GM21367 (cell line): ENCODE measurements around the gene TMEM40.
"Not testable (repeated sequence)": the region's sequence is repeated elsewhere in the genome, so short reads cannot be mapped to it uniquely, and the experiment has no call there.

Source experiments
- ATAC-seq: cut with Tn5 transposase; IDR thresholded peaks from one replicate; pipeline ENCODE4 v1.9.1; 2021; ENCODE audit not compliant: unreplicated experiment

The TMEM40 gene

GRCh38 chr3:12777171-12777570 lies 18.1 kb upstream of the TMEM40 start:
- no peak for ATAC-seq

GRCh38 chr3:12775970-12776369 lies 16.9 kb upstream of the TMEM40 start:
- ATAC-seq = not testable (repeated sequence)

- no peak for ATAC-seq
Measured at GRCh38 chr3:12775226-12775625, 16.2 kb upstream of the TMEM40 start.

DNA sequence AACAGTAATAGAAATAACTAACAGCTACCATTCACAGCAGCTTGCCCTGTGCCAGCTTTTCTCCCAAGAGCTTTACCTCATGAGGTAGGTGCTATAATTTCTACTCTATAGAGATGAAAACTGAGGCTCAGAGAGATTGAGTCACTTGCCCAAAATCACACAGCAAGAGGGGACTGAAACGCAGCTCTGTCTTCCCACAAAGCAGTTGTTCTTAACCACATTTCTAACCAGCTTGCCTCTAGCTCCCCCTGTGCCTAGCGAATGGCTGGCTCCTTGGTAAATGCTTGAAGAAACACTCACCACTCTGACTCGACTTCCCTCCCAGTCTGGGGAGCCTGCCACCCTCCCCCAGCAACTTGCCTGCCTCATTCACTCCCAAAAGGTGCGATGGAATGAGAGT lies 15.6 kb upstream of the TMEM40 start:
- ATAC-seq = no peak

GRCh38 chr3:12773710-12774086 lies 14.6 kb upstream of the TMEM40 start:
- ATAC-seq = no peak

DNA sequence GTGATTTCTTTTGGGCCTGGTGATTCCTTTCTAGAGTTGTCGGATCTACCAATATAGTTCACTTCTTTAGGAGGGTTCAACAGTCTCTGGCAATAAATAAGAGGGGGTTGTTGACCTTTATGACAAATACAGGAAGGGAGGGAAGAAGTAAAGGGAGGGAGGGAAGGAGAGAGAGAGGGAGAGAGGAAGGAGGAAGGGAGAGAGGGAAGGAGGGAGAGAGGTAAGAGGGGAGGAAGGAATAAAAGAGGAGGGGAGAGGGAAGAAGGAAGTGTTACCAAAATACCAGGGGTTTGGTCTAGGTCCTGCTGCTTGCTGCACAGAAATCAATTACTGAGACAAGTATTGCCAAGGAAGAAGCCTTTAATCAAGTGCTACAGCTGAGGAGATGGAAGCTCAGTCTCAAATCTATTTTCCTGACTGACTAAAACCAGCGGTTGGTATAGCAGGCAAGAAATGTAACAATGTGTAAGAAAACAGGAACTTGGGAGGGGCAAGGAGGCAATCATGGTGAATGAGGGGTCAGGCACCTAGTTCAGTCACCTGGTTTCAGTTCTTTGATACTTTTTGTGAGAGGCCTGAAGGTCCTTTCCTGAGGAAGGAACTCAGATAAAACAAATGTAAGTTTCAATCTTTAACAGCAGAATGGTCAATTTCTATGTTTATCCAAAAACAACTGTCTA lies 14.1 kb upstream of the TMEM40 start:
- no peak for ATAC-seq

GRCh38 chr3:12772462-12772861 lies 13.4 kb upstream of the TMEM40 start:
- no peak for ATAC-seq

GRCh38 chr3:12771236-12771635 lies 12.2 kb upstream of the TMEM40 start:
- ATAC-seq = no peak

DNA sequence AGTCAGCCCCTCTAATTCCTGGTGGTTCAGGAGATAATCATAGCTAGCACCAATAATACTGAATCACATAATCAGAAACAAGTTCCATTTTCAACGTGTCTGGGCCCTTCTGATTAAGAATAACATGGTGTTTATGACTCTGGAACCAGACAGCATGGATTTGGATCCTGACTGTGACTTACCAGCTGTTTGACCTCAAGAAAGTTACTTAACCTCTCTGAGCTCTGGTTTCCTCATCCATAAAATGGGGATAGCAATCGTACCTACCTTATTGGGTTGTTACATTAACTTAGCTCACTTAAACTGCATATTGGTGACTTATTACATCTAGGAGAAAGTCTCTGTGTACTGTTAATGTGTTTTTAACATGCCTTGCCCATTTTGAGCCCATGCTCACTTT lies 10.7 kb upstream of the TMEM40 start:
- ATAC-seq = no peak

GRCh38 chr3:12768579-12769527 lies 9.8 kb upstream of the TMEM40 start:
- no peak for ATAC-seq

DNA sequence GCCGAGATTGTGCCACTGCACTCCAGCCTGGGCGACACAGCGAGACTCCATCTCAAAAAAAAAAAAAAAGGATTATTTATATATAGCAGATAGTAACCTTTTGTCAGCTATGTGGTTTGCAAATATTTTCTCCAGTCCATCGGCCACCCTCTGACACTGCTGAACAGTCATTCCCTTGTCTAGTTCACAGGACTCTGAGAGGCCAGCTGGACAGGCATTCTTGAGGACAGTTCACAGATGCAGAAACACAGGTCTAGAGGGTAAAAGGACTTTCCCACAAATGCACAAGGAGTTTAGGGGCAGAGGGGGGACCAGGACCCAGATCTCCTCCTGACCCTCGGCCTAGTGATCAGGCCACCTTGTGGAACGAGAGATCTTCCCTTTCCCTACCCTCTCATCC lies 7.5 kb upstream of the TMEM40 start:
- ATAC-seq = no peak

- ATAC-seq = no peak
Measured at GRCh38 chr3:12764171-12764776, 5.2 kb upstream of the TMEM40 start.

GRCh38 chr3:12759693-12760565 lies 870 bp upstream of the TMEM40 start:
- ATAC-seq = no peak

DNA sequence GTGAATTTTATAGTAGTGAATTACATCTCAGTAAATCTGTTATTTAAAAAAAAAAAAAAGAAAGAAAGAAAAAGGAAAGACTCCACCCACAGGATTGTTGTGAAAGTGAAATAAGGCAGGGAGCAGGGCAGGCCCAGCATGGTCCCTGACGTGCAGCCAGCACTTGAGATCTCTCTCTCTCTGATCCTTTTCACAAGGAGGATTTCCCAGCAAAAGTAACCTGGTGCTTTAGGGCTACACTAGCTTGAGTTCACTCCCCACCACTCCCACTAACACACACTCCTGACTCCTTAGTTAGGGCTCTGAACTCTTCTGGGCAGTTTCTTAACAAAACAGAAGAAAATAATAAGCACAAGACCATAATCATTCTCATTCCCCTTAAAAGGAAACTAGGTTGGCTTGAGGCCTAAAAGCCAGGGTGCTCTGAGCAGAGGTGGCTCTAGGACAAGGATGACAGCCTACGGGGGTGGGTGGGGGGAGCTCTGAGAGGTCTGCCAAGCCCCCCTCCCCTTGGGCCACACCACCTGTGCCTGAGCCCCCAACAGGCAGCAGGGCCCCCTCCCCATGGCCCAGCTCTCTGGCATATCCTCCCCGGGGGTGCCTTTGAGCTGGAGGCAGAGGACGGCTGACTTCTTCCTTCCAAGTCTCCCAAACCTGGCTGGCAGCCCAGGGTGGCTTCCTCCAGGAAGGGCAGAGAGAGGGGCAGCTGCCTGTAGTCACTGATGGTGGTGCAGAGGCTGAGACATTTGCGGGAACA lies 856 bp downstream of the TMEM40 start:
- ATAC-seq = no peak

GRCh38 chr3:12756635-12757034 lies 2.4 kb downstream of the TMEM40 start:
- ATAC-seq = no peak

DNA sequence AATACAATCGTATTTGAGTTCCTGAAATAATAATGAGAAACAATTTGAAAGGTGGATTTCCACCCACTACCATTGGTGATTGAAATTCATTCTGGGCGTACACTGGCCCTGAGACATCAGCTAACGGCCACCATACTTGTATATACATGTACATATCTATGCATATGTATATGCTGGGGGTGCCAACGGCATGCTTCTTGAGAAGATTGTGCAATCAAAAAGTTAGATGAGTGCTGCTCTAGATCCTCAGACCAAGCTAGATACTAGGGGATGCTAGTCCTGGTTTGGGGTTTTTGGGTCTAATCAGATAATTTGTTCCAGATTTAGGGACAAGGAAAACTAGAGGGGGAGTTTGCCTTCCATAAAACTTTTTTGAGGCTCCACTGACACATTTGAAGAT lies 2.9 kb downstream of the TMEM40 start:
- ATAC-seq = no peak

DNA sequence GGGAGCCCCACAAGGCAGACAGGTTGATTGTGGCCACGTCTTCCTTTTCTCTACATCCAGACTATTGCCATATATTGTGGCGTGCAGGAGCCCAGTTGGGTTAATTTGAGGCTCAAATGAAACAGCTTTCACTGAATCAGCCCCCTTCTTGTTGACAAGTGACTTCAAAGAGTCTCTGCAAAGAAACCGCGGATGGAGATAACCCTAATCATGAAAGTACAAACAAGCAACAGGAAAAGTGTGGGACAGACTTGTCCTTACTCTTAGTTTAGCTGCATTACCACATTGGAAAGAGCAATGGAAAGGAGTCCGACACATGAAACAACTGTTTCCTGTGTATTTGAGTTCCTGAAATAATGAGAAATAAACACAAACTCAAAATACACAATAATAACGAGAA lies 3.3 kb downstream of the TMEM40 start:
- ATAC-seq = no peak

DNA sequence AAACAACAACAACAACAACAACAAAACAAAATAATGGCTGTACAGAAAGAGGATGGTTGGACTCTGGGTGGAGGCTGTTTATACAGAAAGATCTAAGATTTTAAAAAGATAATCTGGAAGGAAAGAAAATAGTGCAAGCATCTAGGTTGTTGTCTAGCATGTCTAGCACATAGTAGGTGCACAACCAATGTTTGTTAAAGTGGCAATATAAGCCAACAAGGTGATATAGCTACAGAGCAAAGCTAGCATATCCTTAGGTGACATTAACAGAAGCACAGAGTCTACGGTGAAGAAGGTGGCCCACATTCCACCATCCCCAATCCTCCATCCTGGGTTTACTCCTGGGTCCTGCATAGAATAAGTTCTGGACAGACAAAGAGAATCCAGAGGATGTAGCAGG lies 4.7 kb downstream of the TMEM40 start:
- no peak for ATAC-seq

DNA sequence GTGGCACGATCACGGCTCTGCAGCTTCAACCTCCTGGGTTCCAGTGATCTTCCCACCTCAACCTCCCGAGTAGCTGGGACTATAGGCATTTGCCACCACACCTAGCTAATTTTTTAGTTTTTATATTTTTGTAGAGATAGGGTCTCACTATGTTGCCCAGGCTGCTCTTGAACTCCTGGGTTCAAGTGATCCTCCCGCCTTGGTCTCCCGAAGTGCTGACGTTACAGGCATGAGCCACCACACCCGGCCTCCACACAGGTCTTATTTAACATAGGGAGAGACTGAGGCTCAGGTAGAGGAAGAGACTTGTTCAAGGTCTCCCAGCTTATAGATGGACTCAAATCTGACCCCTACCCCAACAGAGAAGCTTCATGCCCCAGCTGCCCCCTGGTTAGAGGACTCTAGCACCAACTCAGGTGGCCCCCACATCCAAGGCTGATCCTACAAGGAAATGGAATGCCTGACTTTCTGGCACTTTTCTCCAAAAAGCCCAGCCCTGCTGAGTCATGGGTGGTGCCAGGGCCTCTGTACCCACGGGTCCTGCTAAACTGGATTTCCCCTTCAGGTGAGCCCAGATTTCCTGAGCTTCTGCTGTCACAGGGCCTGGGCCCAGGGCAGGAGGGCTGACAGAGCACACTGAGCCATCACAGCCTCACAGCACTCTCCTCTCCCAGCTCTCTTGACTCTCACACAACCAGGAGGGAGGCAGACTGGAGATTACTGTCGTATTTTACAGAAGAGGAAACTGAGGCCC lies 5.6 kb downstream of the TMEM40 start:
- no peak for ATAC-seq

DNA sequence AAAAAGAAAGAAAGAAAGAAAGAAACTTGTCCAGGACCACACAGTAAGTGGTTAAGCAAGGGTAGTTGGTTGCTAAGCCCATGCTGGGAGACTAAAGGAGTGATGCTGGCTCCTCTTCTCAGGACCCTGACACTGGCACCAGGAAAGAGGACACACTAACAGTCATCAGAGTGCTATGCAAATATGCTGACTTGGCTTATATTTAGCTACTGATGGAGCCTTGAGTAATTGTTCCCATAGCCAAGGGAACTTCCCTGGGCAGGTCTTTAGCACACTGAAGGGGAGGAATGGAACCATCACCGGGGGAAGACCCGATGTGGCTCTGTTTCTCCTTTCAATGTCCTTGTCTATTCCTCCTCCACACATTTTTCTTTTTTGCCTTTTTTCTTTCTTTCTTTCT lies 6.2 kb downstream of the TMEM40 start:
- no peak for ATAC-seq
